IPS-20b (cell line): Measurements from ENCODE around the gene BTRC.

ENCODE experiments used
- H3K27ac ChIP-seq: one replicate; pipeline ENCODE4 v1.5.1; 2013; ENCODE audit warnings: low read length
- H3K27me3 ChIP-seq: 2 replicates; pipeline ENCODE4 v1.6.1; 2013; ENCODE audit warnings: mild to moderate bottlenecking, low read length, inconsistent platforms; ENCODE audit not compliant: insufficient read depth
- H3K36me3 ChIP-seq: 2 replicates; pipeline ENCODE4 v1.6.1; 2013; ENCODE audit warnings: low read depth, mild to moderate bottlenecking, inconsistent platforms, low read length, moderate library complexity; ENCODE audit not compliant: insufficient read depth
- H3K4me1 ChIP-seq: 2 replicates; pipeline ENCODE4 v1.6.1; 2013; ENCODE audit warnings: mild to moderate bottlenecking, control low read depth, inconsistent platforms, low read length, moderate library complexity; ENCODE audit not compliant: insufficient read depth
- H3K4me3 ChIP-seq: 2 replicates; pipeline ENCODE4 v1.5.1; 2013; ENCODE audit warnings: mild to moderate bottlenecking, low read length, inconsistent platforms
- H3K9ac ChIP-seq: 2 replicates; pipeline ENCODE4 v1.6.1; 2013; ENCODE audit warnings: low read depth, mild to moderate bottlenecking, inconsistent platforms, low read length, moderate library complexity
- H3K9me3 ChIP-seq: 2 replicates; pipeline ENCODE4 v1.6.1; 2013; ENCODE audit warnings: mild to moderate bottlenecking, low read depth, low read length, inconsistent platforms; ENCODE audit not compliant: insufficient read depth

BTRC gene

GRCh38 chr10:101353692-101354327, at the start of gene BTRC:
Gene BTRC, plus strand, starts transcription at chr10:101354165. Its CDS starts 16 bp downstream, at chr10:101354181.
- Histone ChIP-seq H3K4me3 (peak within 1 kb of the TSS; percentile 91), H3K9ac (peak within 1 kb of the TSS; percentile 81; the same call in 1 of the 2 replicates), H3K27ac (no peak within 1 kb of the TSS), H3K27me3 (0 out of 2 replicates have a peak, but pooled peaks cover 4% of the 10 kb centered on the region), H3K4me1 (peaks cover 8% of the 10 kb centered on the region; the same call in 1 of the 2 replicates), H3K9me3 (no peaks in the 10 kb centered on the region), H3K36me3 (no peaks in the 10 kb centered on the region)

DNA sequence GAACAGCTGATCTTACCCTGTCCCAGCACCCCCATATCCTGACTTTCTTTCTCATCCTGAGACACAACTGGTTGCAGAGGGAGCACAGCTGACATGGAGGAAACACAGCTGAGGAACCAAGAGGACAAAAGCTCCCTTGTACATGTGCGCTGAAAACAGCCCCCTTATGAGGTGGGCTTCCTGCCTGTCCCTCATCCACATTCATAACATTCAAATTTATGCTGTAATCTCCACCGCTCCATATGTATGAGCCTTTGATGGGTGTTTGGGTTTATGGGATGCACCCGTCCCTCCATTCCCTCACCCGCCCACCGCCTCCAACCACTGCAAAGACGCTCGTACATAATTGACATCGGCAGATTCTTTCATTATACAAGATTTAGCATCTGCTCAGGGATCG, 49.6 kb upstream of the BTRC start:
- Histone ChIP-seq H3K36me3 (no peaks in the 10 kb centered on the region), H3K9me3 (no peaks in the 10 kb centered on the region), H3K27ac (no peak overlapping the region), H3K4me1 (no peaks in the 10 kb centered on the region), H3K9ac (no peak overlapping the region), H3K4me3 (no peak overlapping the region), H3K27me3 (peaks cover 27% of the 10 kb centered on the region)

DNA sequence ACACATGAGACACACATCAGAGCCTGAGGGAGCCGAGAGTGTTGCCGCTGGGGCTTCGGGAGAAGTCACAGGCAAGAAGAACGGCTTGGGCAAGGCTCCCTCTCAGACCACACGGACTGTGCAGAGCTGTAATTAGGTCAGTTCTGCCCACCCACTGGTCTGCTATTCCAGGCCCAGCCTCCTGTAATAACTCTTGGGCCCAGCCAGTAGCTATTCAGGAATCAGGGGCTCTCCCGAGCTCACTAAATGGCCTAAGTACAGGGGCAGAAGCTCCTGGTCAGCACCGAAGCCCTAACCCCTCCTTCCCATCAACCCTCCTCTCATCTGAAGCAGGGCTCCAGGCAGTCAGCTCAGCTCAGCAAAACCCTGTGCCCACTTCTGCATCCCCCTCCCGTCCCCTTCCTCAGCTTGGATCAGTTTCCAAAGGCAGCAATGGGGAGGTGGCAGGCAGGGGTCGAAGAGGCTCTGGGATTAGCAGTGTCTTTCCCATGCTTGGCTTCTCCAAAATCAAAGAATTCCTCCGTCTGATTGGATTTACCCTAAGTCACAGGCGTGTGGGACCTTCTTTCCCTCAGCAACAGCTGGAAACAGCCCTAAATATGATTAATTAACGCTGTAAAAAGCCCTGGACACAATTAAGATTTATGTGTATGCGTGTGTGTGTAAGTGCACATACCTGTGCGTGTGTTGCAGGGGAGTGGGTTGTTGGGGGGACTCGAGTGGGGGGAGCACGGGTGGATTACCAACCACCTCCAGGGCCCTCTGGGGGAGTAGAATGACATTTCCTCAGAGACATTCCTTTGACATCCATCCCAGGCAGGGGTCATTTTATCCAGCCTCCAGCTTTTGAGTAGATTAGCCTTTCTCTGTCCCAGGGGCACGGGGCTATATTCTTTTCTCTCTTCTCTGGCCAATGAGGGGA, 48.4 kb upstream of the BTRC start:
- no peaks in the 10 kb centered on the region for H3K9me3 ChIP-seq
- no peak overlapping the region for H3K27ac ChIP-seq
- H3K4me1 ChIP-seq = no peaks in the 10 kb centered on the region; the same call in 1 of the 2 replicates
- no peak overlapping the region for H3K4me3 ChIP-seq
- peaks cover 27% of the 10 kb centered on the region for H3K27me3 ChIP-seq
- no peak overlapping the region for H3K9ac ChIP-seq
- H3K36me3 ChIP-seq = no peaks in the 10 kb centered on the region

DNA sequence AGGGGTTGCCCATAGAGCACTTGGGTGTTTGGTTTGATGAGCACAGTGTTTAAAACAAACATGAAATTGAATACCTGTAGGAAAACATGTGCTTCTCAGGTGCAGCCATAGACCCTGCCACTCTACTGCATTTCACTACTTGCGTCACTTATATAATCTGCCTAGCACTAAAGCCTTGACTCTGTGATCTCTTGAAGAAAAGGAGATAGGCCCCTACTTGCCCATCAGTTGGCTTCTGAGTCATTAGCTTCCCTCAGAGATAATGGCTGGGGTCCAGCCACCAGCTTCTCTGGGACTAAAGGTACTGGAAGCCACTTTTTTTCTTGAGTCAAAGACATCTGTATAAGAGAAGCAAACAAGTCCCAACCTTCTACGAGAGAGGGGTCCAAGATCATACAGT, 45.9 kb upstream of the BTRC start:
- peaks cover 7% of the 10 kb centered on the region for H3K4me1 ChIP-seq

DNA sequence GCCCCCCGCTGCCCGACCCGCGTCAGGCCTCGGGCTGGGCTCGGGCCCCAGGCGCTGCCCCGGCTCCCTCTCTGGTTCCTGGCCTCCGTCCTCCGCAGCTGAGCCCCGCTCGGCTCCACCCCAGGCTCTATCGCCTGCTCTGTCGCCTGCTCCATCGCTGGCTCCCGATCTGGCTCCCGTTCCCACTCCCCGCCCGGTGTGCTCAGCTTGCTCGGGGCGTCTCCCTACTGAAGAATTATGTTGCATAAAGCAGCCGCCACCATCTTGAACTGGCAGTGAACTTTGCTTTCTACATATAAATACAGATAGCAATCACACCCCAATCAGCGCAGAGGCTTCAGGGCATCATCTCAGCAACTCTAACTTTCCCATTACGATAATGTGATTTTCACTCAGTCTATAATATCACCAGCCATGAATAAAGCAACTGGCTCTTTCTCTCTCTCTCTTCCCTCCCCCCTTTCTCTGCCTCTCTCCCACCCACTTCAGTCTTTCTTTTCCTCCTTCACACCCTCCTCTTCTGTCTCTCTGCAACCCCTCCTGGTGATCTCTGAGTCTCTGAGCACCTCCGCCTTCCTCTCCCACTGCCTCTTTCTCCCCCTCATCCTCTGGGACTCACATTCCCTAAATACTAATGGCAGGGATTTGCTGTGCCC, 43.3 kb upstream of the BTRC start:
- peak overlapping the region; percentile 44; the same call in 1 of the 2 replicates for H3K9ac ChIP-seq
- no peak overlapping the region for H3K27ac ChIP-seq
- peaks cover 7% of the 10 kb centered on the region for H3K4me1 ChIP-seq
- peak overlapping the region; percentile 56 for H3K4me3 ChIP-seq
- no peaks in the 10 kb centered on the region for H3K36me3 ChIP-seq
- H3K9me3 ChIP-seq = no peaks in the 10 kb centered on the region
- H3K27me3 ChIP-seq = peaks cover 46% of the 10 kb centered on the region

More for the DNA sequence above, 45.9 kb upstream of the BTRC start:
- H3K27me3 ChIP-seq = peaks cover 46% of the 10 kb centered on the region
- no peaks in the 10 kb centered on the region for H3K36me3 ChIP-seq
- H3K27ac ChIP-seq = no peak overlapping the region
- no peaks in the 10 kb centered on the region for H3K9me3 ChIP-seq
- no peak overlapping the region for H3K4me3 ChIP-seq
- no peak overlapping the region for H3K9ac ChIP-seq

DNA sequence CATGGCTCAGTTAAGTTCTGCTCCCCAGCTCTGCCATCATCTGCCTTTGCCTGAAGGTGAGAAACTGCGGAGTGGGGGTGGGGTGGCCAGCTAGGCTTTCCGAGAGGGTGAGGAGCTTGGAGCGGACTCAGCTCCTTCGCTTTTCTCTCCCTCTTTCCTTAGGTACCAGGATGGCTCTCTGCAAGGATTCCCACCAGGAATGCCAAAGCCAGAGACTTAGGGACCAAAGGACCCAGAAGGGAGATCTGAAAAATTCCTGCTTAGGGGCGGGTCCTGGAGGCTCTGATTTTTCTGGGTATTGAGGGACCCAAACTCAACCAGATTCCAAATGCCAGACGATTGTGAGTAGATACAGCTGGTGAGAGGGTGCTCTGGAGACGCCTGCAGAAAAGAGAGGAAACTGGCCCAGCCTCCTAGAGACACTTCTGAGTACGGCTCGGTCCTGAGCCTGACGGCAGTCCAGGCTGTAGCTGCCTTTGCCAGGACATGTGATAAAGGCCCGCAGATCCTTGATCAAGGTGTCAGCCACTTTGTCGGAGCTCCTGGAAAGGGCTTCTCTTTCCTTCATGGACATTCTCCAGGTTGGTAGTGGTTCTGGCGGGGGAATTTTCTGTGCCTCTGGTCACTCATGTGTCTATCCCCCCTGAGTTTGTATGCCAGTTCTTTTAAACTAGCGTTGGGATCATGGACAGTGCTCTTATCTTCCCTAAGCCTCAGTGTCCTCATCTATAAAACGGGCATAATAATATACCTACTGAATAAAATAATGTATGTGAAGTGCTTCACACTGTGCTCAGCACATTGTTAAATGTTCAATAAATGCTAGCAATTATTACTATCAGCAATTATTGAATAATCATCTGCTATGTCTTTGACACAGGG, 42.5 kb upstream of the BTRC start:
- peaks cover 38% of the 10 kb centered on the region for H3K27me3 ChIP-seq
- H3K4me3 ChIP-seq = peak overlapping the region; percentile 56
- no peaks in the 10 kb centered on the region for H3K9me3 ChIP-seq
- H3K36me3 ChIP-seq = no peaks in the 10 kb centered on the region
- H3K27ac ChIP-seq = no peak overlapping the region
- peaks cover 7% of the 10 kb centered on the region for H3K4me1 ChIP-seq
- H3K9ac ChIP-seq = peak overlapping the region; percentile 44; the same call in 1 of the 2 replicates

GRCh38 chr10:101319241-101319915, 34.6 kb upstream of the BTRC start:
- H3K27me3 ChIP-seq = no peaks in the 10 kb centered on the region
- H3K4me1 ChIP-seq = peaks cover 7% of the 10 kb centered on the region; the same call in 1 of the 2 replicates
- H3K4me3 ChIP-seq = no peak overlapping the region
- no peak overlapping the region for H3K9ac ChIP-seq
- no peaks in the 10 kb centered on the region for H3K9me3 ChIP-seq
- no peak overlapping the region for H3K27ac ChIP-seq
- H3K36me3 ChIP-seq = no peaks in the 10 kb centered on the region

DNA sequence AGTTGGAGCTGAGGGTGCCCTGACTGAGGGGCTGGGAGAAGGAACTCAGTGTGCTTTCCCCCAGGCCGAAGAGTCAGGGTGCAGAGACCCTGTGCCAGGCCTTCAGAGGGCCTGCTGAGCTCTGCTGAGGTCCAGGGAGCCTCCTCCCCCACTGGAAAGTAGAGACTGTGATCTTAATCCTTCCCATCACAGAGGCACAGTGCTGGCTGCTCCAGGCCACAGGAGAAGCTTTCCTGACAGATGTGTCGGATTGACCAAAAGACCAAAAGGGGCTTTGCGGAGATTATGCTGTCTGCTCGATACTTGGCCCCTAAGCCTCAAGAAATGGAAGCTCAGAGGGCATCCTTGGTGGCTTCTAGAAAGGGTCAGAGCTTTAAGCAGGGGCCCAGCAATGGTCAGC, 32.9 kb upstream of the BTRC start:
- no peaks in the 10 kb centered on the region for H3K27me3 ChIP-seq
- no peak overlapping the region for H3K9ac ChIP-seq
- no peak overlapping the region for H3K27ac ChIP-seq
- H3K36me3 ChIP-seq = no peaks in the 10 kb centered on the region
- H3K9me3 ChIP-seq = no peaks in the 10 kb centered on the region
- no peak overlapping the region for H3K4me3 ChIP-seq
- peaks cover 7% of the 10 kb centered on the region; the same call in 1 of the 2 replicates for H3K4me1 ChIP-seq

GRCh38 chr10:101322266-101323108, 31.5 kb upstream of the BTRC start:
- H3K4me3 ChIP-seq = no peak overlapping the region
- H3K9ac ChIP-seq = no peak overlapping the region
- H3K4me1 ChIP-seq = peaks cover 7% of the 10 kb centered on the region; the same call in 1 of the 2 replicates
- no peaks in the 10 kb centered on the region for H3K36me3 ChIP-seq
- no peak overlapping the region for H3K27ac ChIP-seq
- peaks cover 2% of the 10 kb centered on the region; the same call in 1 of the 2 replicates for H3K9me3 ChIP-seq
- no peaks in the 10 kb centered on the region for H3K27me3 ChIP-seq

DNA sequence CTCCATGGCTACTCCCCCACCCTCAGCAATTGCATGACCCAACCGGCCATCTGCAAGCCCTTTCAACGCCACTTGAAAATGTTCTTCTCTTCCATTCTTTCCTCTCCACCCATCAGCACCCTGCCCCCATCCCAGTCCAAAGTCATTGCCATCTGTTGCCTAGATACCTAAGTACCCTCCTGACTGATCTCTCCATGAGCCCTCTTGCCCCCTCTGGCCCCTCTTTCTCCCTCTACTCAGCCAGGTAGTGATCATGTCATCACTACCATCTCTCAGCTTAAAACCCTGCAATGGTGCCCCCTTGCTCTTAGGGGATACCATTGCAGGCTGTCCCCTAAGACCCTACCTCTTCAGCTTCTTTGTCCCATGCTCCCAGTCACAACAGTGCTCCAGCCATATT, 30.5 kb upstream of the BTRC start:
- H3K9ac ChIP-seq = no peak overlapping the region
- H3K36me3 ChIP-seq = no peaks in the 10 kb centered on the region
- no peak overlapping the region for H3K4me3 ChIP-seq
- no peaks in the 10 kb centered on the region for H3K27me3 ChIP-seq
- no peak overlapping the region for H3K27ac ChIP-seq
- H3K4me1 ChIP-seq = peaks cover 7% of the 10 kb centered on the region; the same call in 1 of the 2 replicates
- H3K9me3 ChIP-seq = peaks cover 6% of the 10 kb centered on the region; the same call in 1 of the 2 replicates
